ENCODE results near the gene MYO5C.

DNA sequence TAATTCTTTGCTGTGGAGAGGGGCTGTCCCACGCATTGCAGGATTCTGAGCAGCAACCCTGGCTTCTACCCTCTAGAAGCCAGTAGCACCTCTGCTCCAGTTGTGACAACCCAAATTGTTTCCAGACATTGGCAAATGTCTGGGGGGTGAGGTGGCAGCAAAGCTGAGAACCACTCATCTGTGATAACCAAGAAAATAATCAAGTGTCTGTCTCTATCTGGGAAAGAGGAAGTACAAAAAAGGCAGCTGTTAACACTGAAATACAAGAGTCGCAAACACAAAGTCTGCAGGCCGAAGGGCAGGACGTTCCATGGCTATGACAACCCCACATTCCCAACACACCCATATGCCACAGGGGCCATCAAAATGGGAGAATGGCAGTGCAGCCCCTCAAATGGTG is 62.2 kb downstream of the MYO5C start:
- TF ChIP-seq, protein P1, sequence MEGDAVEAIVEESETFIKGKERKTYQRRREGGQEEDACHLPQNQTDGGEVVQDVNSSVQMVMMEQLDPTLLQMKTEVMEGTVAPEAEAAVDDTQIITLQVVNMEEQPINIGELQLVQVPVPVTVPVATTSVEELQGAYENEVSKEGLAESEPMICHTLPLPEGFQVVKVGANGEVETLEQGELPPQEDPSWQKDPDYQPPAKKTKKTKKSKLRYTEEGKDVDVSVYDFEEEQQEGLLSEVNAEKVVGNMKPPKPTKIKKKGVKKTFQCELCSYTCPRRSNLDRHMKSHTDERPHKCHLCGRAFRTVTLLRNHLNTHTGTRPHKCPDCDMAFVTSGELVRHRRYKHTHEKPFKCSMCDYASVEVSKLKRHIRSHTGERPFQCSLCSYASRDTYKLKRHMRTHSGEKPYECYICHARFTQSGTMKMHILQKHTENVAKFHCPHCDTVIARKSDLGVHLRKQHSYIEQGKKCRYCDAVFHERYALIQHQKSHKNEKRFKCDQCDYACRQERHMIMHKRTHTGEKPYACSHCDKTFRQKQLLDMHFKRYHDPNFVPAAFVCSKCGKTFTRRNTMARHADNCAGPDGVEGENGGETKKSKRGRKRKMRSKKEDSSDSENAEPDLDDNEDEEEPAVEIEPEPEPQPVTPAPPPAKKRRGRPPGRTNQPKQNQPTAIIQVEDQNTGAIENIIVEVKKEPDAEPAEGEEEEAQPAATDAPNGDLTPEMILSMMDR (conservative IDR thresholded peaks at IDR 0.05; ENCODE audit: low read depth, low read length) = no peak
- TF ChIP-seq EZH2 (IDR thresholded peaks at IDR 0.05; ENCODE audit: borderline replicate concordance, low read depth, low read length, poor library complexity, severe bottlenecking) = no peak

All from A673 (cell line).